ENCODE results near the gene CSMD2.

DNA sequence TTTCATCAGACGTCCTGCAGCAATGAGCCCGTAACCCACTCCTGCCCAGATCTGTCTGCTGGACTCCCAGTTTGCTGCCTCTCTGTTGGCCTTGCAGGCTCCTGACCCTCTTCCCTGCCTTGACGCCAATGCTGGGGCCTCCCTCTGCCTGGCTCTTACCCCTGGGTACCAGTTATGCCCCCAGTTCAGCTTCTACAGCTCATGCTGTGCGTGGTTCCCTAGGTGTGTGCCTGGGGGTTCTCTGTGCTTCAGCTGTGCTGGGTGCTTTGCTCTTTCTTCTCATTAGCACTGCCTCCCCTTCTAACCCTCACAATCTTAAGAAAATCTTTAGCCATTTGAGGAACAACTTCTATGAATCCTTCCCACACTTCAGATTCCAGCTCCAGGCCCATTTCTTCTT is 541.2 kb downstream of the CSMD2 start:
- no peak for TF ChIP-seq EZH2 (IDR thresholded peaks at IDR 0.05; ENCODE audit: low read depth)
- TF ChIP-seq, protein P1, sequence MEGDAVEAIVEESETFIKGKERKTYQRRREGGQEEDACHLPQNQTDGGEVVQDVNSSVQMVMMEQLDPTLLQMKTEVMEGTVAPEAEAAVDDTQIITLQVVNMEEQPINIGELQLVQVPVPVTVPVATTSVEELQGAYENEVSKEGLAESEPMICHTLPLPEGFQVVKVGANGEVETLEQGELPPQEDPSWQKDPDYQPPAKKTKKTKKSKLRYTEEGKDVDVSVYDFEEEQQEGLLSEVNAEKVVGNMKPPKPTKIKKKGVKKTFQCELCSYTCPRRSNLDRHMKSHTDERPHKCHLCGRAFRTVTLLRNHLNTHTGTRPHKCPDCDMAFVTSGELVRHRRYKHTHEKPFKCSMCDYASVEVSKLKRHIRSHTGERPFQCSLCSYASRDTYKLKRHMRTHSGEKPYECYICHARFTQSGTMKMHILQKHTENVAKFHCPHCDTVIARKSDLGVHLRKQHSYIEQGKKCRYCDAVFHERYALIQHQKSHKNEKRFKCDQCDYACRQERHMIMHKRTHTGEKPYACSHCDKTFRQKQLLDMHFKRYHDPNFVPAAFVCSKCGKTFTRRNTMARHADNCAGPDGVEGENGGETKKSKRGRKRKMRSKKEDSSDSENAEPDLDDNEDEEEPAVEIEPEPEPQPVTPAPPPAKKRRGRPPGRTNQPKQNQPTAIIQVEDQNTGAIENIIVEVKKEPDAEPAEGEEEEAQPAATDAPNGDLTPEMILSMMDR (conservative IDR thresholded peaks at IDR 0.05), result no peak

Measured in PC-9 (cell line).